Right lobe of liver (tissue), 6 donors: ENCODE measurements around the gene DGKI. TPM values are rescaled to one million over a fixed set of nuclear protein-coding genes. Genes with fewer than 3 reads are reported as not detected.

Experiments
- ATAC-seq, 4 donors: fragments of 200-7000 bp; cut with Tn5 transposase; one replicate each; pipeline ENCODE4 v1.9.1; 2020; ENCODE audit warnings: mild to moderate bottlenecking in 4 of 4, moderate library complexity in 4 of 4
- DNase-seq, 3 donors: peaks; one replicate each; pipeline ENCODE4 v3.0.0-alpha.2; 2020
- H3K27ac ChIP-seq, 3 donors: fragments of 200-600 bp; one replicate each; pipeline ENCODE4 v1.8.0; 2022
- H3K27me3 ChIP-seq, 2 donors: fragments of 200-600 bp; one replicate each; pipeline ENCODE4 v1.8.0; 2022
- H3K36me3 ChIP-seq, 4 donors: fragments of 200-600 bp; sonication (generic) in 1 of 4; one replicate each; pipeline versions ENCODE4 v1.5.1 to v1.8.0; 2017 to 2022; ENCODE audit warnings: control low read depth in 1 of 4
- H3K4me1 ChIP-seq, 4 donors: fragments of 200-600 bp; sonication (generic) in 1 of 4; one replicate each; pipeline versions ENCODE4 v1.5.1 to v1.8.0; 2017 to 2022; ENCODE audit warnings: control low read depth in 1 of 4
- H3K4me3 ChIP-seq, 3 donors: fragments of 200-600 bp; one replicate each; pipeline ENCODE4 v1.8.0; 2022
- H3K9me3 ChIP-seq, 4 donors: fragments of 200-600 bp; sonication (generic) in 1 of 4; one replicate each; pipeline versions ENCODE4 v1.5.1 to v1.8.0; 2017 to 2022; ENCODE audit warnings: control low read depth in 1 of 4
- POLR2A ChIP-seq: fragments of 450-650 bp; IDR thresholded peaks from one replicate; pipeline ENCODE4 v1.6.1; 2017; ENCODE audit warnings: antibody characterized with exemption, mild to moderate bottlenecking
- WGBS: methylation state at CpG from one replicate; pipeline ENCODE4 v1.1.6; 2018; ENCODE audit warnings: low coverage, low lambda C conversion rate; ENCODE audit not compliant: insufficient coverage; ENCODE audit errors: missing lambda C conversion rate; 5-methylcytosine and 5-hydroxymethylcytosine counted together
- intact Hi-C, 2 donors: fragments of 100-400 bp; cut with DNase I; formaldehyde crosslinking; loops; one replicate each; pipeline versions ENCODE4 v1.11.2 to v1.14.1; 2022
- total RNA-seq, 6 experiments: library from RNA; depleted of rRNA in 2 of 6; stranded (reverse); fragments of >200 nt in 2 of 6; fragmentation: NEBNext Ultra II Directional in 3 of 6; extraction: Animal tissue kit (Norgen Biotek cat#: 25700) in 3 of 6; gene quantifications; one replicate each; pipeline versions ENCODE4 v1.1.0 to v1.2.4, GENCODE V29; 2016 to 2023
- TF ChIP-seq, protein P1 (sequence below), 4 donors: fragments of 200-600 bp in 3 of 4; fragments of 450-650 bp in 1 of 4; IDR thresholded peaks; one replicate each; pipeline versions ENCODE4 v1.5.1 to v1.8.0; 2016 to 2022; ENCODE audit warnings: antibody characterized with exemption in 4 of 4, mild to moderate bottlenecking in 2 of 4
- donor health status: DM: no; HTN: yes; CAD: no.
- donor health status: DM: no; HTN: no; CAD: no.
- donor health status: DM: no; HTN: no; CAD: no.
- donor health status: DM: no; HTN: yes; CAD: no.
- donor health status: DM: no; HTN: yes; CAD: no.

DGKI gene
- total RNA-seq, 6 experiments from 2014 or later: 0.05 to 0.35 (median 0.06) TPM; not detected in 1

DNA sequence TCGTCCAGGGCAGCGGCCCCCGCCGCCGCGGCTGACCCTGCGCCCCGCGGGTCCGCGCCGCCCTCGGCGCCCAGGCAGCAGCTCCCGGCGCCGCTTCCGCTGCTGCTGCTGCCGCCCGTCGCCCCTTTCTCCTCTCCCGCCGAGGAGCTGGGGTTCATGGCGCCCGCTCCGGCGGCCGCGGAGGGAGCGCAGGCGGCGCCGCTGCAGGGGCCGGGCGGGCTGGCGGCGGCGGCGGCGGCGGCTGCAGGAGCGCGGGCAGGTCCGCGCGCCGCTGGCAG lies 286 bp downstream of the DGKI start:
- Histone ChIP-seq H3K36me3 (no peaks in the 10 kb centered on the region), H3K27me3 (peaks cover 0 to 13% of the 10 kb centered on the region in 2 donors), H3K4me3 (peak overlapping the region in 1 of 3 donors; percentile 37), H3K9me3 (no peaks in the 10 kb centered on the region), H3K27ac (no peak overlapping the region), H3K4me1 (peaks cover 0 to 8% (median 0%) of the 10 kb centered on the region in 4 donors)
- whole genome bisulfite sequencing: no CpG with 5 or more reads among the region's 47 CpGs
- no peak for TF ChIP-seq POLR2A
- TF ChIP-seq, protein P1, sequence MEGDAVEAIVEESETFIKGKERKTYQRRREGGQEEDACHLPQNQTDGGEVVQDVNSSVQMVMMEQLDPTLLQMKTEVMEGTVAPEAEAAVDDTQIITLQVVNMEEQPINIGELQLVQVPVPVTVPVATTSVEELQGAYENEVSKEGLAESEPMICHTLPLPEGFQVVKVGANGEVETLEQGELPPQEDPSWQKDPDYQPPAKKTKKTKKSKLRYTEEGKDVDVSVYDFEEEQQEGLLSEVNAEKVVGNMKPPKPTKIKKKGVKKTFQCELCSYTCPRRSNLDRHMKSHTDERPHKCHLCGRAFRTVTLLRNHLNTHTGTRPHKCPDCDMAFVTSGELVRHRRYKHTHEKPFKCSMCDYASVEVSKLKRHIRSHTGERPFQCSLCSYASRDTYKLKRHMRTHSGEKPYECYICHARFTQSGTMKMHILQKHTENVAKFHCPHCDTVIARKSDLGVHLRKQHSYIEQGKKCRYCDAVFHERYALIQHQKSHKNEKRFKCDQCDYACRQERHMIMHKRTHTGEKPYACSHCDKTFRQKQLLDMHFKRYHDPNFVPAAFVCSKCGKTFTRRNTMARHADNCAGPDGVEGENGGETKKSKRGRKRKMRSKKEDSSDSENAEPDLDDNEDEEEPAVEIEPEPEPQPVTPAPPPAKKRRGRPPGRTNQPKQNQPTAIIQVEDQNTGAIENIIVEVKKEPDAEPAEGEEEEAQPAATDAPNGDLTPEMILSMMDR (IDR thresholded peaks at IDR 0.05): no peak
- DNase-seq: no peak
- intact Hi-C loops: no loop called here
- peak in 2 of 4 donors; percentile 10 to 17 for ATAC-seq

GRCh38 chr7:137844677-137845425 lies 1.9 kb downstream of the DGKI start:
- Histone ChIP-seq H3K9me3 (no peaks in the 10 kb centered on the region), H3K27me3 (peaks cover 0 to 13% of the 10 kb centered on the region in 2 donors), H3K36me3 (no peaks in the 10 kb centered on the region), H3K4me3 (no peak overlapping the region), H3K27ac (no peak overlapping the region), H3K4me1 (peaks cover 0 to 16% (median 3%) of the 10 kb centered on the region in 4 donors)
- intact Hi-C loops: no loop called here
- DNase-seq: no peak
- ATAC-seq: no peak
- 79% methylated on average over 7 of the region's 8 CpGs for WGBS
- TF ChIP-seq, protein P1 (IDR thresholded peaks at IDR 0.05): no peak
- TF ChIP-seq POLR2A: no peak

DNA sequence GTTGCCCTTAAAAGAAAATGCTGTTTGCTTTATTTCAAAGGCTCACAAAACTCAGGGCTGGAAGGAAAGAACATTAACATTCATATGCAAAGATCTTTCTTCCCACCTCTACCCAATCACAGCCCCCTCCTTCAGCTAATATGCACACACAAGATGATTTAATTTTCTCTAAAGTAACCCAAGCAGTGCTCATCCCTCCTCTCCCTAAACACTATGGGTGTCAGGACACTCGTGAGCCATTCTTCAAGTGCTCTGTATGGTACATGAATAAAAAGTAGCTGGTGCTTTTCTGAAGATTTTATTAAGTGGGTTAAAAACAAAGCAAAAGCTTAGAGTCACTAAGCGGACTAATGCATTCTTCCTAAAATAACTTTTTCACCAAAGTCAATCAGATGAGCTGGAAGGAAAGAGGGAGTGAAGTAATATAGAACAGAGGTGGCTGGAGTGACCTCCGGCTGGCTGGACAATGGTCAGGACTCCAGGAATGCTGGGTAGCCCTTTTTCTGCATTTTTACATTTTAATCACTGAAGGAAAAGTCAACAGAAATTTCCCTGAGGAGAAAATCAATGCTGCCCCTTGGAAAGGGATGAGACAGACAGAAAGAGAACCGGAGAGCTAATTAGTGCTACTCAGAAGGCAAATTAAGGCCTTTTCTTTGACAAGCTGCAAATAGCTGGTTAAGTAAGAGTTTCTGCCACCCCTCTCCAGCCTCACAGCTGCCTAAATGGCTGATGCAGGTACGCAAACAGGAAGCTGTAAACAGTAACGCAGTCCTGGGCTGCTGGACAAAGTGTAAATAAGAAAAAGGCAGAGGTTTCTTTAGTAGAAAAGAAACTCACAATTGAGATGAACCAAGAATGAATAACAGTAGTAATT lies 6.6 kb downstream of the DGKI start:
- Histone ChIP-seq H3K4me1 (peaks cover 0 to 11% (median 3%) of the 10 kb centered on the region in 4 donors), H3K4me3 (no peak overlapping the region), H3K27me3 (no peaks in the 10 kb centered on the region), H3K9me3 (no peaks in the 10 kb centered on the region), H3K27ac (peak overlapping the region in 1 of 3 donors; percentile 16), H3K36me3 (no peaks in the 10 kb centered on the region)
- 39% methylated on average over 6 of the region's 6 CpGs for WGBS
- TF ChIP-seq, protein P1 (IDR thresholded peaks at IDR 0.05): no peak
- TF ChIP-seq POLR2A: no peak
- ATAC-seq (peak; percentile 87 to 94 (median 90)), DNase-seq (peak in 2 of 3 donors; percentile 55 to 64)
- intact Hi-C loops: no loop called here

DNA sequence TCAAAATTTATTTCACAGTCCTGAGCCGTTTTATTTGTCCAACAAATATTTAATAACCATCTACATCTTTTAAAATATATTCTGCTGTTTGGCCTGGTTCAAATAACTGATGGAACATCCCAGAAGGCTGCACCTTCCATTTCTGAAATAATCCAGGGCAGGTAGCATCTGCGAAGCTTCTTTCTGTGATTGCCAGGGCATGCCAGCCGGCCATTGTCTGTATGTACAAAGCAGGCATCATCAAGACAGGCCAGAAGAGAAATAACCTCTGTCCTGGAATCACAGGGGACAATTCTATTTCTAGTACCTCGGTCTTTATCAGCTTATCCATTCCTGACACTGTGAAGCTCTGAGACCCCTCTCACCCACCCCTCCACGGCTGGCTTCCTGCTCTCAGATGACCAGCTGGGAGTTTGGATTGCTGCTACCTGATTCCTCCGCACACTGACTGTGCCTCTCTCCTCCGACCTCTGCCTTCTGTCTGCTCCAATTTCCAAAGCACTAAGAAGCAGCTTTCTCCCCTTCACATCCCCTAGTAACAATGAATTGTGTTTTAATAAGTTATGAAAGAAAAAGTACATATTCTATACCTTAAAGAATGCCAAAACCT lies 8.0 kb downstream of the DGKI start:
- H3K4me1 ChIP-seq: peaks cover 0 to 11% (median 3%) of the 10 kb centered on the region in 4 donors
- no peak for ATAC-seq
- no peaks in the 10 kb centered on the region for H3K9me3 ChIP-seq
- H3K36me3 ChIP-seq: no peaks in the 10 kb centered on the region
- TF ChIP-seq, protein P1 (IDR thresholded peaks at IDR 0.05): no peak
- no peak for TF ChIP-seq POLR2A
- DNase-seq: no peak
- no peaks in the 10 kb centered on the region for H3K27me3 ChIP-seq
- 75% methylated on average over 7 of the region's 7 CpGs for WGBS
- intact Hi-C loops: no loop called here
- no peak overlapping the region for H3K4me3 ChIP-seq
- H3K27ac ChIP-seq: no peak overlapping the region
